ENCODE measurements around the gene NLRP9.

- no peak for TF ChIP-seq EP300 (IDR thresholded peaks at IDR 0.05; ENCODE audit: low read depth)
- no peak for TF ChIP-seq POLR2A (IDR thresholded peaks at IDR 0.05)
- TF ChIP-seq, protein P1, sequence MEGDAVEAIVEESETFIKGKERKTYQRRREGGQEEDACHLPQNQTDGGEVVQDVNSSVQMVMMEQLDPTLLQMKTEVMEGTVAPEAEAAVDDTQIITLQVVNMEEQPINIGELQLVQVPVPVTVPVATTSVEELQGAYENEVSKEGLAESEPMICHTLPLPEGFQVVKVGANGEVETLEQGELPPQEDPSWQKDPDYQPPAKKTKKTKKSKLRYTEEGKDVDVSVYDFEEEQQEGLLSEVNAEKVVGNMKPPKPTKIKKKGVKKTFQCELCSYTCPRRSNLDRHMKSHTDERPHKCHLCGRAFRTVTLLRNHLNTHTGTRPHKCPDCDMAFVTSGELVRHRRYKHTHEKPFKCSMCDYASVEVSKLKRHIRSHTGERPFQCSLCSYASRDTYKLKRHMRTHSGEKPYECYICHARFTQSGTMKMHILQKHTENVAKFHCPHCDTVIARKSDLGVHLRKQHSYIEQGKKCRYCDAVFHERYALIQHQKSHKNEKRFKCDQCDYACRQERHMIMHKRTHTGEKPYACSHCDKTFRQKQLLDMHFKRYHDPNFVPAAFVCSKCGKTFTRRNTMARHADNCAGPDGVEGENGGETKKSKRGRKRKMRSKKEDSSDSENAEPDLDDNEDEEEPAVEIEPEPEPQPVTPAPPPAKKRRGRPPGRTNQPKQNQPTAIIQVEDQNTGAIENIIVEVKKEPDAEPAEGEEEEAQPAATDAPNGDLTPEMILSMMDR (IDR thresholded peaks at IDR 0.05): no peak
- no peak for TF ChIP-seq POLR2AphosphoS5 (IDR thresholded peaks at IDR 0.05)
Observed at GRCh38 chr19:55738302-55738701, at the start of gene NLRP9.

Data from transverse colon (tissue), 4 donors.